K562 (cell line): ENCODE measurements around the gene TMEM33. TPM values are rescaled to one million over a fixed set of nuclear protein-coding genes. Genes with fewer than 3 reads are reported as not detected.

ENCODE experiments used
- AFF1 ChIP-seq, 2 experiments: fragments of 450-650 bp; IDR thresholded peaks; 2 replicates each; pipeline ENCODE4 v1.6.1; 2018; ENCODE audit warnings: mild to moderate bottlenecking in 2 of 2, low read depth in 1 of 2; ENCODE audit not compliant: partially characterized antibody in 2 of 2
- BACH1 ChIP-seq: fragments of 200-800 bp; sonication (Bioruptor generic); IDR thresholded peaks from 2 replicates; pipeline ENCODE4 v1.6.1; 2016; ENCODE audit warnings: missing genetic modification characterization, missing compliant biosample characterization
- C11orf30 ChIP-seq: fragments of 450-650 bp; IDR thresholded peaks from 2 replicates; pipeline ENCODE4 v1.6.1; 2016; ENCODE audit warnings: low read depth, mild to moderate bottlenecking
- CEBPB ChIP-seq: fragments of 450-650 bp; IDR thresholded peaks from 2 replicates; pipeline ENCODE4 v1.6.1; 2016; ENCODE audit warnings: missing genetic modification characterization, missing compliant biosample characterization
- CEBPG ChIP-seq, 3 experiments: fragments of 200-800 bp in 1 of 3; sonication (Bioruptor generic) in 1 of 3; sonication (generic) in 1 of 3; formaldehyde crosslinking in 1 of 3; IDR thresholded peaks in 2 of 3; conservative IDR thresholded peaks in 1 of 3; 2 replicates each; pipeline versions ENCODE4 v1.6.1 to v1.8.0; 2016 to 2022; ENCODE audit warnings: missing compliant biosample characterization in 2 of 3, missing genetic modification characterization in 2 of 3, mild to moderate bottlenecking in 1 of 3, missing genetic modification reagents in 1 of 3
- CTBP1 ChIP-seq: fragments of 450-650 bp; IDR thresholded peaks from 2 replicates; pipeline ENCODE4 v1.6.1; 2016; ENCODE audit warnings: borderline replicate concordance
- IRF9 ChIP-seq: fragments of 450-650 bp; IDR thresholded peaks from 2 replicates; pipeline ENCODE4 v1.6.1; 2016; ENCODE audit warnings: missing biosample characterization, missing genetic modification characterization
- JUND ChIP-seq, 2 experiments: IDR thresholded peaks; 2 replicates in 1 of 2; 3 replicates in 1 of 2; pipeline ENCODE4 v1.6.1; 2011; ENCODE audit warnings: borderline replicate concordance in 2 of 2, low read depth in 2 of 2, low read length in 2 of 2, improper control_type of control experiment in 1 of 2, missing biosample characterization in 1 of 2, missing genetic modification characterization in 1 of 2, missing genetic modification reagents in 1 of 2
- MAFK ChIP-seq: IDR thresholded peaks from 2 replicates; pipeline ENCODE4 v1.6.1; 2011; ENCODE audit warnings: low read length, improper control_type of control experiment
- MCM7 ChIP-seq, 2 experiments: fragments of 450-650 bp; IDR thresholded peaks; 2 replicates each; pipeline ENCODE4 v1.6.1; 2016 to 2018
- MEIS2 ChIP-seq: fragments of 450-650 bp; IDR thresholded peaks from 2 replicates; pipeline ENCODE4 v1.6.1; 2014; ENCODE audit warnings: mild to moderate bottlenecking; ENCODE audit not compliant: partially characterized antibody
- PBX2 ChIP-seq, 2 experiments: IDR thresholded peaks in 1 of 2; conservative IDR thresholded peaks in 1 of 2; 2 replicates each; pipeline ENCODE4 v1.6.1; 2016; ENCODE audit warnings: low read depth in 2 of 2, mild to moderate bottlenecking in 1 of 2, missing compliant biosample characterization in 1 of 2, missing genetic modification characterization in 1 of 2, moderate library complexity in 1 of 2
- SMAD4 ChIP-seq: fragments of 250-450 bp; sonication (Bioruptor Pico); conservative IDR thresholded peaks from 2 replicates; pipeline ENCODE4 v1.8.0; 2021; ENCODE audit warnings: inconsistent platforms, mild to moderate bottlenecking, moderate library complexity
- TAL1 ChIP-seq: fragments of 450-650 bp; IDR thresholded peaks from 2 replicates; pipeline ENCODE4 v1.6.1; 2016; ENCODE audit warnings: mild to moderate bottlenecking
- TRIM24 ChIP-seq, 2 experiments: fragments of 450-650 bp; IDR thresholded peaks; 2 replicates each; pipeline ENCODE4 v1.6.1; 2016
- ZNF175 ChIP-seq: fragments of 200-800 bp; sonication (Bioruptor generic); IDR thresholded peaks from 2 replicates; pipeline ENCODE4 v1.6.1; 2016; ENCODE audit warnings: low read depth, mild to moderate bottlenecking, missing genetic modification characterization, missing compliant biosample characterization
- ZNF217 ChIP-seq: sonication (generic); formaldehyde crosslinking; IDR thresholded peaks from 2 replicates; pipeline ENCODE4 v1.8.0; 2022; ENCODE audit warnings: mild to moderate bottlenecking, missing genetic modification reagents
- ZNF408 ChIP-seq: fragments of 250-450 bp; sonication (Bioruptor Pico); IDR thresholded peaks from 2 replicates; pipeline ENCODE4 v1.4.0; 2020; ENCODE audit warnings: low read depth, mild to moderate bottlenecking, moderate library complexity
- polyA plus RNA-seq, 8 experiments: library from polyadenylated mRNA; depleted of rRNA in 4 of 8; stranded (reverse) in 5 of 8; unstranded in 3 of 8; fragments of >200 nt; fragmentation: Nextera tagmentation in 2 of 8; fragmentation: Illumina TruSeq in 1 of 8; extraction: Ambion mirVana in 2 of 8; extraction: Trizol in 1 of 8; gene quantifications; 2 replicates each; pipeline versions ENCODE4 v1.2.1 to v1.2.3, GENCODE V29; 2011 to 2014; ENCODE audit warnings: inconsistent platforms in 1 of 8, missing spikeins in 1 of 8
- total RNA-seq, 7 experiments: library from RNA; depleted of rRNA in 6 of 7; stranded (reverse); fragments of >200 nt in 6 of 7; fragmentation: Illumina TruSeq in 2 of 7; extraction: Trizol in 2 of 7; gene quantifications; 2 replicates each; pipeline versions ENCODE4 v1.2.1 to v1.2.3, GENCODE V29; 2011 to 2021; ENCODE audit warnings: low replicate concordance in 1 of 7

TMEM33 gene
- total and polyA plus RNA-seq, 9 of the 15 experiments (the other 6 are each of a cell fraction or from before 2014, with no cell fraction given) = 16.8 to 85.9 (median 67.9) TPM

- TF ChIP-seq ZNF175 (CRISPR knock-in tag) (no peak), TAL1 (no peak), TRIM24 (IDR thresholded peaks at IDR 0.05) (peak; percentile 58 to 66; a peak in 2 of 4 replicates), CTBP1 (no peak), C11orf30 (peak; percentile 74), BACH1 (tag) (no peak), AFF1 (IDR thresholded peaks at IDR 0.05; ENCODE audit: low read depth in 1 of 2, partially characterized antibody in 2 of 2) (no peak), ZNF408 (CRISPR knock-in tag) (no peak), IRF9 (tag) (peak; percentile 78; the same call in 1 of the 2 replicates), MAFK (peak; percentile 53; the same call in 1 of the 2 replicates), SMAD4 (0 out of 2 replicates have a peak, but pooled peaks have one; percentile 40), PBX2 (CRISPR knock-in tag; IDR thresholded peaks at IDR 0.05; ENCODE audit: low read depth) (no peak), PBX2 (tag; conservative IDR thresholded peaks at IDR 0.05; ENCODE audit: low read depth) (0 out of 2 replicates have a peak, but pooled peaks have one; percentile 16), ZNF217 (CRISPR knock-in tag) (no peak), JUND (IDR thresholded peaks at IDR 0.05; ENCODE audit: borderline replicate concordance, low read depth, low read length) (peak; percentile 52), JUND (tag; IDR thresholded peaks at IDR 0.05; ENCODE audit: borderline replicate concordance, low read depth, low read length) (no peak), CEBPG (CRISPR knock-in tag; IDR thresholded peaks at IDR 0.05) (peak; percentile 83), CEBPG (tag; conservative IDR thresholded peaks at IDR 0.05 in 1 of 2, IDR thresholded peaks at IDR 0.05 in 1 of 2) (peak; percentile 97 to 98), MCM7 (IDR thresholded peaks at IDR 0.05) (no peak), MEIS2 (peak; percentile 54), CEBPB (tag) (peak; percentile 97)
Measured at GRCh38 chr4:41939016-41939626, 3.9 kb downstream of the TMEM33 start (continued).
